Nephron (organoid): ENCODE results near the gene SCYL3.

ENCODE experiments used
- H3K27ac Mint-ChIP-seq, 3 experiments: 2 replicates each; pipeline ENCODE4 v1.8.0; 2020; ENCODE audit warnings: mixed read lengths in 3 of 3, mild to moderate bottlenecking in 2 of 3, moderate library complexity in 1 of 3
- H3K27me3 Mint-ChIP-seq: 2 replicates; pipeline ENCODE4 v1.8.0; 2021; ENCODE audit warnings: low read depth, mild to moderate bottlenecking, moderate library complexity, mixed read lengths
- H3K36me3 Mint-ChIP-seq: 2 replicates; pipeline ENCODE4 v1.8.0; 2020; ENCODE audit warnings: low read depth, mixed read lengths
- H3K4me1 Mint-ChIP-seq: 2 replicates; pipeline ENCODE4 v1.8.0; 2020; ENCODE audit warnings: mixed read lengths
- H3K4me3 Mint-ChIP-seq, 3 experiments: 2 replicates each; pipeline ENCODE4 v1.8.0; 2020; ENCODE audit warnings: mild to moderate bottlenecking in 3 of 3, mixed read lengths in 3 of 3, moderate library complexity in 2 of 3
- H3K9me3 Mint-ChIP-seq: 2 replicates; pipeline ENCODE4 v1.8.0; 2020; ENCODE audit warnings: mixed read lengths
- TF ChIP-seq, protein P1 (sequence below), 3 experiments: fragments of 200-600 bp; sonication (generic); IDR thresholded peaks; one replicate each; pipeline ENCODE4 v1.5.0; 2021; ENCODE audit warnings: antibody characterized with exemption in 3 of 3; ENCODE audit not compliant: unreplicated experiment in 3 of 3

The SCYL3 gene

DNA sequence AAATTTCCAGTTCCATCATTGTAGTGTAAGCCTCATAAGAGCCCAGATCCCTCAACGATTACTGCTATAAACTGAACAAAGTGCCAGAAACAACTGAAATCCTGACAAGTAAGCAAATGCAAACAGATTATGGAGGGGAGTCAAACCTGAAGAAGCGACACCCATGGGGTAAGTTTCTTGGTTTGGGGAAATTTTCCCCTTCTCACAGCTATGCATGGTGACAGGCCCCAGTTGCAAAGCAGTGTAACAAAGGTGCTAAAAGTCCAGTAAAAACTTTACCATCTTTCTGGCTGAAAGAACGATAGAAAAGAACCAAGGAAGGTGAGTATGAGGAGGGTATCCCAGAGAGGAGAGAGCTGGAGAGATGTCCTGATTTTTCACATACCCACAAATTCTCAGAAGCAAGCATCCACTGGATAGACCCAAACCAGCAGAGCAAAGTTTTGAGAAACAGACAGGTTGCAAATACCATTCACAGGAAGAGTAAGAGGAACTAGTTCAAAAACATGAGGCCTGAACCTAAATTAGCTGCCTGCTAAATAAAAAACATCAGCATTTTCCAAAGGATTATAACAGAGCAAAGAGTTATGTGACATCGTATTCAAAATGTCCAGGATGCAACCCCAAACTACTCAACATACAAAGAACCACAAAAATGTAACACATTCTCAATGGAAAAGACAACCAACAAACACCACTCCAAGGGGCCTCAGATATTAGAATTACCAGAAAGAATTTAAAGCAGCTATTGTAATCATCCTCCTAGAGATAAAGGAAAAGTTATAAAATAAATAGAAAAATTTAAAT lies 14.5 kb downstream of the SCYL3 start:
- Mint-ChIP-seq H3K27ac (no peak overlapping the region), H3K4me1 (no peaks in the 10 kb centered on the region), H3K27me3 (no peaks in the 10 kb centered on the region), H3K4me3 (no peak overlapping the region), H3K9me3 (no peaks in the 10 kb centered on the region), H3K36me3 (peaks cover 50% of the 10 kb centered on the region)
- TF ChIP-seq, protein P1, sequence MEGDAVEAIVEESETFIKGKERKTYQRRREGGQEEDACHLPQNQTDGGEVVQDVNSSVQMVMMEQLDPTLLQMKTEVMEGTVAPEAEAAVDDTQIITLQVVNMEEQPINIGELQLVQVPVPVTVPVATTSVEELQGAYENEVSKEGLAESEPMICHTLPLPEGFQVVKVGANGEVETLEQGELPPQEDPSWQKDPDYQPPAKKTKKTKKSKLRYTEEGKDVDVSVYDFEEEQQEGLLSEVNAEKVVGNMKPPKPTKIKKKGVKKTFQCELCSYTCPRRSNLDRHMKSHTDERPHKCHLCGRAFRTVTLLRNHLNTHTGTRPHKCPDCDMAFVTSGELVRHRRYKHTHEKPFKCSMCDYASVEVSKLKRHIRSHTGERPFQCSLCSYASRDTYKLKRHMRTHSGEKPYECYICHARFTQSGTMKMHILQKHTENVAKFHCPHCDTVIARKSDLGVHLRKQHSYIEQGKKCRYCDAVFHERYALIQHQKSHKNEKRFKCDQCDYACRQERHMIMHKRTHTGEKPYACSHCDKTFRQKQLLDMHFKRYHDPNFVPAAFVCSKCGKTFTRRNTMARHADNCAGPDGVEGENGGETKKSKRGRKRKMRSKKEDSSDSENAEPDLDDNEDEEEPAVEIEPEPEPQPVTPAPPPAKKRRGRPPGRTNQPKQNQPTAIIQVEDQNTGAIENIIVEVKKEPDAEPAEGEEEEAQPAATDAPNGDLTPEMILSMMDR (IDR thresholded peaks at IDR 0.05; ENCODE audit: unreplicated experiment in 3 of 3): no peak

DNA sequence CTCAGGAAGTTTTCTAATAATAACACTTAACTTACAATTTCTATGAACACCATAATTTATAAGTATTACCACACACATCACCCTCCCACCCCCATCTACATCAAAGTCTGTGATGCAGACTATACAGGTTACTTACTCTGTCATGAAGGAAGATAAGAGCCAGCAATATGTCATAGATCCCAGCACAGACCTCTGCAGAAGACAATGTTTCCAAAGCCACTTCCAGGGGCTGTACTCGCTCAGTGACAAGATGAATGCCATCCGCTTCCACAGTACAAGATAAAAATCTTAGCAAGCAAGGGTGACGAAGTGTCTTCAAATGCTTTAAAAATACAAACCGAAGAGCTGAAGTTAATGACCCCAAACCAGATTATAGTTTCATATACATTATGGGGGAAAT lies 15.2 kb downstream of the SCYL3 start:
- Mint-ChIP-seq H3K4me1 (no peaks in the 10 kb centered on the region), H3K36me3 (peaks cover 57% of the 10 kb centered on the region), H3K9me3 (no peaks in the 10 kb centered on the region), H3K4me3 (no peak overlapping the region), H3K27ac (no peak overlapping the region), H3K27me3 (no peaks in the 10 kb centered on the region)
- TF ChIP-seq, protein P1 (IDR thresholded peaks at IDR 0.05; ENCODE audit: unreplicated experiment in 3 of 3): no peak

DNA sequence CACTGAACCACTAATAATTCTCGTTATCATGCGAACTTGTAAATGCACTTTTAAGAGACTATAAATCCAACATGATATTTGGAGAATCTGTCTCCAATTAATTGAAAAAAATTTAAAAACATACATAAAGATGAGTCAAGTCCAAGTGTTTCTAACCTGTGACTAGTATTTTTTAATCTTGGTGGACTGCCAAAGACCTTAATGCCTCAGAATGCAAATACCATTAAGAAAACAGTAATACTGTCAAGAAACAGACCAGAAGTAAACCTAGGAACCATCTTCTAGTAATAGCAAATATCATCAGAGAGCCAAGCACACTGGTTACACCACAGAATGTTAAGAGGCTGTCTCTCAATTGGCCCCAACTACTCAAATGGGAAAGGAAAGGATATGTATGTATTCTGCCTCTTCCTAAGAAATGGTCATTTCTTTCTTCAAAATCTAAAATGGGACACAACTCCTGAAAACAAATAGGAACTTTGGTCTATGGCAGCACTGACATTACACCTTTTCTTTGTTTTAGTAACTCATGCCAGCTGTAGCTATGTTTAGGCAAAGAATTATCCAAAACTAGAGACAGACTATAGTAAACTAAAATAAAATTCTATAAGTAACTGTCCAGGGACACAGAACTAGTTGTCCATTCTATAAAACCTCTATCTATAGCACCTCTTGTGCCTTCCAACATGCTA lies 15.8 kb downstream of the SCYL3 start:
- peaks cover 3% of the 10 kb centered on the region for H3K9me3 Mint-ChIP-seq
- H3K4me3 Mint-ChIP-seq: no peak overlapping the region
- H3K4me1 Mint-ChIP-seq: no peaks in the 10 kb centered on the region
- no peak overlapping the region for H3K27ac Mint-ChIP-seq
- peaks cover 58% of the 10 kb centered on the region for H3K36me3 Mint-ChIP-seq
- TF ChIP-seq, protein P1 (IDR thresholded peaks at IDR 0.05; ENCODE audit: unreplicated experiment in 3 of 3): no peak
- no peaks in the 10 kb centered on the region for H3K27me3 Mint-ChIP-seq

DNA sequence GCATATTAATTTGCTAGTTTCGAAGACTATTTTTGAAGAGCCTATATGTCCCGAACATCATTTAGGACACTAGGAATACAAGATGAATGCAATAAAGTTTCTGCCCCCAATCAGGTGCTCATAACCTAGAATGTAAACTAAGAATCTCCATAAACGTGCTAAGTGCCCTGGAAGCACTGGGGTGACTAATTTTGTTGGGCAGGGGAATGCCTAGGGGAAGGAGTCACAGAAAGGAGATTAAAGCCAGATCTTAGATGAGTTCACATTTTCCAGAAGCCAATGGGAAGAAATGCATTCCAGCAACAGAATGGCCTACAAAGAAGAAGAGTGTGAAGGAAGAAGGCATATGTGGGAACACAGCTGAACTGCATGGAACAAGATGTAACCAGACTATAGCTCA lies 19.5 kb downstream of the SCYL3 start:
- Mint-ChIP-seq H3K36me3 (peaks cover 82% of the 10 kb centered on the region), H3K27ac (no peak overlapping the region), H3K4me1 (no peaks in the 10 kb centered on the region), H3K9me3 (peaks cover 17% of the 10 kb centered on the region), H3K27me3 (no peaks in the 10 kb centered on the region), H3K4me3 (no peak overlapping the region)
- TF ChIP-seq, protein P1 (IDR thresholded peaks at IDR 0.05; ENCODE audit: unreplicated experiment in 3 of 3): no peak

DNA sequence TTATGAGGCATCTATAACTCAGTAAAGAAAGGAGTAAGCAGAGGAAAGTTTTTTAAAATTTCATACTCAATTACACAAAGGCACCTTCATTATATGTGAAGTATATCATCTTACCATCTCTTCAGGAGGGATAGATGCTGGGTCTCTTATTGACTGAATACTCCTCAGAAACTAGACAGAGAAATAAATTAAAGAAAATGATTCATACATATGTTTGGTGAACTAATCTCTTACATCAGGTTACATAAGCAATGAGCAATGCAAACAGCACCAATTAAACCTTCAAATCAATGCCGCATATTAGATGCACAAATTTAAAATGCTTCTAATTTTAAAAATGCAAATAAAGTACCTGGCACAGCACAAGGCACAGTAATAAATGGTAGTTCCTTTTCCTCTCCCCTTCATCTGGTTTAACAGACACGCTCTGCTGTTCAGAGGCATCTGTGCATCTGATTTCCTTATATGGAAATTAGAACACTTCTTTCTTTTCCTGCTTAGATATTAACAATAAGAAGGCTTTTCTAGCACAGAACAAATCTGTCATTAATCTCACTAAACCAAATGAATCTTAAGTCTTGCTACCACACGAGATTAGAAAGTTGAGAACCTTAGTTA lies 20.0 kb downstream of the SCYL3 start:
- Mint-ChIP-seq H3K9me3 (peaks cover 17% of the 10 kb centered on the region), H3K27me3 (no peaks in the 10 kb centered on the region), H3K36me3 (peaks cover 86% of the 10 kb centered on the region), H3K27ac (no peak overlapping the region), H3K4me3 (no peak overlapping the region), H3K4me1 (no peaks in the 10 kb centered on the region)
- TF ChIP-seq, protein P1 (IDR thresholded peaks at IDR 0.05; ENCODE audit: unreplicated experiment in 3 of 3): no peak
